ENCODE data around the gene NKAIN4.

DNA sequence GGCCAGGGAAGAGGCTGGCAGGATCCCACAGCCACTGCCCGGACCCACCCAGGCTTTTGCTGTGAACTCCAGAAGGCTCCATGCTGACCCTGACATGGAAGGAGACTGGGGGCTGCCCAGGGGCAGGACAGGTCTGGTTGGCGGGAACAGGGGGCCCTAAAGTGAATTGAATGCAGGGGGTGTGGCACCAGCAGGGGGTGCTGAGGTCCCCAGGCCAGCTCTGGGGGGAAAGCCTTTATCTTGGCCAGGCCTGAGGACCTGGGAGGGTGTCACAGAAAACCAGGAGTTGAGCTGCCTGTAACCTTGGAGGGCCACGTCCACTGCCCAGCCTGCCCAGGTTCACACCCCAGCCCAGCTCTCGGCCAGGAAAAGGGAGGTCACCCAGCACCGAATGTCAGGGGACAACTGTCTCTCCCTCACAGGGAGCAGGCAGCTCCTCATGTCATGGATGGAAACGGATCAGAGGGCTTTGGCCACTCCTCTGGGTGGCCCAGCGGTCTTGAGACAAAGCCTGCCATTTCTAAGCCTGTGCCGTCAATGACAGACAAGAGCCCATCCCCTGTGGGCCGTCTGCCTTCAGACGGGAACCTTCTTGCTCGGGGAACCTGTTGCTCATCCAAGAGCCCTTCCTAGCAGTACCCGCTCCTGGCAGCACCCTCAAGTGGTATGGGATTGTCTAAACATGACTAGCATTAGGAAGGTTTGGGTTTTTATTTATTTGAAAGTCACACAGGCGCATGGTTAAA, 35.4 kb downstream of the NKAIN4 start:
- no peak for TF ChIP-seq POLR2A (IDR thresholded peaks at IDR 0.05)
- TF ChIP-seq, protein P1, sequence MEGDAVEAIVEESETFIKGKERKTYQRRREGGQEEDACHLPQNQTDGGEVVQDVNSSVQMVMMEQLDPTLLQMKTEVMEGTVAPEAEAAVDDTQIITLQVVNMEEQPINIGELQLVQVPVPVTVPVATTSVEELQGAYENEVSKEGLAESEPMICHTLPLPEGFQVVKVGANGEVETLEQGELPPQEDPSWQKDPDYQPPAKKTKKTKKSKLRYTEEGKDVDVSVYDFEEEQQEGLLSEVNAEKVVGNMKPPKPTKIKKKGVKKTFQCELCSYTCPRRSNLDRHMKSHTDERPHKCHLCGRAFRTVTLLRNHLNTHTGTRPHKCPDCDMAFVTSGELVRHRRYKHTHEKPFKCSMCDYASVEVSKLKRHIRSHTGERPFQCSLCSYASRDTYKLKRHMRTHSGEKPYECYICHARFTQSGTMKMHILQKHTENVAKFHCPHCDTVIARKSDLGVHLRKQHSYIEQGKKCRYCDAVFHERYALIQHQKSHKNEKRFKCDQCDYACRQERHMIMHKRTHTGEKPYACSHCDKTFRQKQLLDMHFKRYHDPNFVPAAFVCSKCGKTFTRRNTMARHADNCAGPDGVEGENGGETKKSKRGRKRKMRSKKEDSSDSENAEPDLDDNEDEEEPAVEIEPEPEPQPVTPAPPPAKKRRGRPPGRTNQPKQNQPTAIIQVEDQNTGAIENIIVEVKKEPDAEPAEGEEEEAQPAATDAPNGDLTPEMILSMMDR (IDR thresholded peaks at IDR 0.05), result no peak

Measured in breast epithelium (tissue), 3 donors.